PC-3 (cell line): ENCODE results near the gene PDLIM1.

ENCODE experiments used
- CTCF ChIP-seq: fragments of 300-600 bp; sonication (generic); conservative IDR thresholded peaks from 2 replicates; pipeline ENCODE4 v1.5.1; 2017; ENCODE audit warnings: antibody characterized with exemption, low read depth, mild to moderate bottlenecking, low read length
- EZH2 ChIP-seq: fragments of 300-600 bp; sonication (generic); IDR thresholded peaks from one replicate; pipeline ENCODE4 v1.6.1; 2017; ENCODE audit warnings: antibody characterized with exemption, mild to moderate bottlenecking, low read length; ENCODE audit not compliant: unreplicated experiment

DNA sequence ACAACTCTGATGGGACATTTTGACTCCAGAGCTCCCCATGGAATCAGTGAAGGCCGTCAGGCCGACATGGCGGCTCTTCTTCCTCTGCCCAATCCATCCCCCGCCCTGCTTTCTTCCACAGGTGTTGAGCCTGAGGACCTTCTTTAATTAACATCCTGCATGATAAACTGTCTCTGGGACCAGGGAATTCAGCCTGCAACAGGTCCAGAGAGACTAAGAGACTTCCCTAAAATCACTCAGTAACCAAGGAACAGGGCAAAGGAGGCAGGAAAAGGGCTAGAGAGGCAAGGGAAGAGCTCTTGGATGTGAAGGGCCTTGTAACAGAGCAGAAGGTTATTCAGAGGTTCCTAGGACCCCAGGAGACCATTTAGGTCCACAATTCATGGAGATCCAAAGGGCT lies 6.0 kb upstream of the PDLIM1 start:
- TF ChIP-seq CTCF (no peak), EZH2 (no peak)
